NCI-H460 (cell line): ENCODE results near the gene POU6F1. TPM values are rescaled to one million over a fixed set of nuclear protein-coding genes. Genes with fewer than 3 reads are reported as not detected.
"Not testable (repeated sequence)": the region's sequence is repeated elsewhere in the genome, so short reads cannot be mapped to it uniquely, and the experiment has no call there.

ENCODE experiments used
- DNase-seq: peaks from one replicate; pipeline ENCODE4 v3.0.0-alpha.2; 2016; ENCODE audit warnings: low read depth; ENCODE audit errors: extremely low read depth
- polyA plus RNA-seq: library from polyadenylated mRNA; depleted of rRNA; stranded (reverse); fragments of >200 nt; gene quantifications from 2 replicates; pipeline ENCODE4 v1.2.3, GENCODE V29; 2014; cell fraction: nucleus; rRNA removed
- total RNA-seq: library from RNA; depleted of rRNA; stranded (reverse); fragments of >200 nt; shearing (Covaris generic); gene quantifications from 2 replicates; pipeline ENCODE4 v1.2.3, GENCODE V29; 2014; rRNA removed

Gene POU6F1
- 2.3 and 4.7 TPM in 2 replicates for total RNA-seq
- polyA plus RNA-seq, result 2.4 and 4.0 TPM in 2 replicates

- DNase-seq, result peak; percentile 72
These were observed at the start of gene POU6F1 for GRCh38 chr12:51217968-51218606. Gene POU6F1 (minus strand): TSS chr12:51218062. CDS start chr12:51206836, 11,226 bp downstream.

GRCh38 chr12:51265024-51265423, 47.2 kb upstream of the POU6F1 start:
- no peak for DNase-seq

GRCh38 chr12:51264297-51264696, 46.4 kb upstream of the POU6F1 start:
- DNase-seq, result no peak

- DNase-seq, result no peak
These were observed 45.5 kb upstream of the POU6F1 start for GRCh38 chr12:51263341-51263740.

- peak; percentile 68 for DNase-seq
These were observed 44.9 kb upstream of the POU6F1 start for GRCh38 chr12:51262758-51263177.

- DNase-seq, result not testable (repeated sequence)
These were observed 41.7 kb upstream of the POU6F1 start for GRCh38 chr12:51259600-51259999.

- DNase-seq, result no peak
These were observed 36.7 kb upstream of the POU6F1 start for GRCh38 chr12:51254536-51254935.

- DNase-seq, result no peak
These were observed 35.4 kb upstream of the POU6F1 start for GRCh38 chr12:51253276-51253675.

- DNase-seq, result no peak
These were observed 29.8 kb upstream of the POU6F1 start for GRCh38 chr12:51247523-51248206.

- DNase-seq, result no peak
These were observed 28.5 kb upstream of the POU6F1 start for GRCh38 chr12:51246254-51246853.

- no peak for DNase-seq
These were observed 27.8 kb upstream of the POU6F1 start for GRCh38 chr12:51245476-51246253.

GRCh38 chr12:51244269-51244668, 26.4 kb upstream of the POU6F1 start:
- DNase-seq, result no peak

- no peak for DNase-seq
These were observed 25.0 kb upstream of the POU6F1 start for GRCh38 chr12:51242876-51243275.

GRCh38 chr12:51242120-51242519, 24.3 kb upstream of the POU6F1 start:
- no peak for DNase-seq

GRCh38 chr12:51240971-51241370, 23.1 kb upstream of the POU6F1 start:
- no peak for DNase-seq

GRCh38 chr12:51238510-51239334, 20.9 kb upstream of the POU6F1 start, which contains the start of gene DAZAP2:
Gene DAZAP2 (plus strand): TSS chr12:51238826. CDS start chr12:51238908, 82 bp downstream.
- DNase-seq, result peak; percentile 94

GRCh38 chr12:51238037-51238509, 20.2 kb upstream of the POU6F1 start:
- DNase-seq, result no peak

GRCh38 chr12:51234530-51234929, 16.7 kb upstream of the POU6F1 start:
- DNase-seq, result no peak

GRCh38 chr12:51232642-51233041, 14.8 kb upstream of the POU6F1 start:
- DNase-seq, result no peak
